SU-DHL-6 (cell line): ENCODE results near the gene GGT5.
"Not testable (repeated sequence)": the region's sequence is repeated elsewhere in the genome, so short reads cannot be mapped to it uniquely, and the experiment has no call there.

ENCODE experiments used
- H2AFZ ChIP-seq: fragments of 200-600 bp; sonication (generic); 2 replicates; pipeline ENCODE4 v1.6.1; 2014; ENCODE audit warnings: low read depth, mild to moderate bottlenecking, moderate library complexity, mixed read lengths, antibody characterized with exemption, low read length; ENCODE audit not compliant: severe bottlenecking
- H3F3A ChIP-seq: fragments of 200-600 bp; shearing (Covaris generic); 2 replicates; pipeline ENCODE4 v1.6.0; 2016; ENCODE audit warnings: antibody characterized with exemption, mild to moderate bottlenecking; ENCODE audit not compliant: insufficient read depth
- H3K27ac ChIP-seq: fragments of 200-600 bp; sonication (generic); 2 replicates; pipeline ENCODE4 v1.5.1; 2016; ENCODE audit warnings: low read depth, mild to moderate bottlenecking, low read length, moderate library complexity, mixed read lengths
- H3K27me3 ChIP-seq: fragments of 200-600 bp; sonication (generic), shearing (Covaris generic); 2 replicates; pipeline ENCODE4 v1.6.0; 2014; ENCODE audit warnings: mild to moderate bottlenecking, low read length
- H3K36me3 ChIP-seq: fragments of 200-600 bp; sonication (generic); 2 replicates; pipeline ENCODE4 v1.6.1; 2014; ENCODE audit warnings: mild to moderate bottlenecking, low read length, mixed read lengths
- H3K4me2 ChIP-seq: fragments of 300-600, 200-600 bp; shearing (Covaris generic), sonication (generic); 2 replicates; pipeline ENCODE4 v1.6.0; 2014; ENCODE audit warnings: low read length, low read depth, mild to moderate bottlenecking; ENCODE audit not compliant: poor library complexity, severe bottlenecking
- H3K4me3 ChIP-seq: fragments of 200-600 bp; sonication (generic); 2 replicates; pipeline ENCODE4 v1.5.1; 2014; ENCODE audit warnings: antibody characterized with exemption, low read length, mild to moderate bottlenecking, mixed read lengths; ENCODE audit not compliant: insufficient read depth, poor library complexity, severe bottlenecking
- H3K79me2 ChIP-seq: fragments of 200-600 bp; sonication (generic); 2 replicates; pipeline ENCODE4 v1.6.1; 2014; ENCODE audit warnings: mild to moderate bottlenecking, low read length, moderate library complexity; ENCODE audit not compliant: insufficient read depth
- H3K9ac ChIP-seq: fragments of 200-600 bp; sonication (generic); 2 replicates; pipeline ENCODE4 v1.7.0; 2014; ENCODE audit warnings: mild to moderate bottlenecking, low read length
- H3K9me2 ChIP-seq: fragments of 200-600 bp; sonication (generic); replicated peaks from 2 replicates; pipeline ENCODE4 v1.6.1; 2014; ENCODE audit warnings: low read length; ENCODE audit not compliant: insufficient read depth
- H3K9me3 ChIP-seq: fragments of 200-600 bp; sonication (generic); 2 replicates; pipeline ENCODE4 v1.6.1; 2014; ENCODE audit warnings: low read length, mixed read lengths; ENCODE audit not compliant: insufficient read depth
- H4K20me1 ChIP-seq: fragments of 200-600 bp; sonication (generic); 2 replicates; pipeline ENCODE4 v1.6.1; 2014; ENCODE audit warnings: low read depth, mild to moderate bottlenecking, antibody characterized with exemption, low read length, moderate library complexity, mixed read lengths
- EZH2phosphoT487 ChIP-seq: fragments of 200-600 bp; sonication (generic), shearing (Covaris generic); conservative IDR thresholded peaks from 2 replicates; pipeline ENCODE4 v1.6.1; 2018; ENCODE audit warnings: mild to moderate bottlenecking, antibody characterized with exemption, low read length, moderate library complexity, mixed read lengths
- TF ChIP-seq, protein P1 (sequence below): fragments of 200-600 bp; sonication (generic); IDR thresholded peaks from one replicate; pipeline ENCODE4 v1.5.1; 2017; ENCODE audit warnings: antibody characterized with exemption, mild to moderate bottlenecking, low read length, moderate library complexity; ENCODE audit not compliant: insufficient read depth, poor library complexity, severe bottlenecking

The GGT5 gene

GRCh38 chr22:24209016-24209415 lies 35.9 kb downstream of the GGT5 start:
- Histone ChIP-seq H3F3A (no peaks in the 10 kb centered on the region), H3K4me2 (no peak overlapping the region), H3K9me2 (no peaks in the 10 kb centered on the region), H3K79me2 (no peaks in the 10 kb centered on the region), H3K9me3 (no peaks in the 10 kb centered on the region), H4K20me1 (no peaks in the 10 kb centered on the region), H2AFZ (no peak overlapping the region), H3K36me3 (no peaks in the 10 kb centered on the region), H3K27ac (no peak overlapping the region), H3K9ac (no peak overlapping the region), H3K27me3 (0 out of 2 replicates have a peak, but pooled peaks cover 2% of the 10 kb centered on the region), H3K4me3 (no peak overlapping the region)
- TF ChIP-seq, protein P1, sequence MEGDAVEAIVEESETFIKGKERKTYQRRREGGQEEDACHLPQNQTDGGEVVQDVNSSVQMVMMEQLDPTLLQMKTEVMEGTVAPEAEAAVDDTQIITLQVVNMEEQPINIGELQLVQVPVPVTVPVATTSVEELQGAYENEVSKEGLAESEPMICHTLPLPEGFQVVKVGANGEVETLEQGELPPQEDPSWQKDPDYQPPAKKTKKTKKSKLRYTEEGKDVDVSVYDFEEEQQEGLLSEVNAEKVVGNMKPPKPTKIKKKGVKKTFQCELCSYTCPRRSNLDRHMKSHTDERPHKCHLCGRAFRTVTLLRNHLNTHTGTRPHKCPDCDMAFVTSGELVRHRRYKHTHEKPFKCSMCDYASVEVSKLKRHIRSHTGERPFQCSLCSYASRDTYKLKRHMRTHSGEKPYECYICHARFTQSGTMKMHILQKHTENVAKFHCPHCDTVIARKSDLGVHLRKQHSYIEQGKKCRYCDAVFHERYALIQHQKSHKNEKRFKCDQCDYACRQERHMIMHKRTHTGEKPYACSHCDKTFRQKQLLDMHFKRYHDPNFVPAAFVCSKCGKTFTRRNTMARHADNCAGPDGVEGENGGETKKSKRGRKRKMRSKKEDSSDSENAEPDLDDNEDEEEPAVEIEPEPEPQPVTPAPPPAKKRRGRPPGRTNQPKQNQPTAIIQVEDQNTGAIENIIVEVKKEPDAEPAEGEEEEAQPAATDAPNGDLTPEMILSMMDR, result no peak
- TF ChIP-seq EZH2phosphoT487, result no peak

DNA sequence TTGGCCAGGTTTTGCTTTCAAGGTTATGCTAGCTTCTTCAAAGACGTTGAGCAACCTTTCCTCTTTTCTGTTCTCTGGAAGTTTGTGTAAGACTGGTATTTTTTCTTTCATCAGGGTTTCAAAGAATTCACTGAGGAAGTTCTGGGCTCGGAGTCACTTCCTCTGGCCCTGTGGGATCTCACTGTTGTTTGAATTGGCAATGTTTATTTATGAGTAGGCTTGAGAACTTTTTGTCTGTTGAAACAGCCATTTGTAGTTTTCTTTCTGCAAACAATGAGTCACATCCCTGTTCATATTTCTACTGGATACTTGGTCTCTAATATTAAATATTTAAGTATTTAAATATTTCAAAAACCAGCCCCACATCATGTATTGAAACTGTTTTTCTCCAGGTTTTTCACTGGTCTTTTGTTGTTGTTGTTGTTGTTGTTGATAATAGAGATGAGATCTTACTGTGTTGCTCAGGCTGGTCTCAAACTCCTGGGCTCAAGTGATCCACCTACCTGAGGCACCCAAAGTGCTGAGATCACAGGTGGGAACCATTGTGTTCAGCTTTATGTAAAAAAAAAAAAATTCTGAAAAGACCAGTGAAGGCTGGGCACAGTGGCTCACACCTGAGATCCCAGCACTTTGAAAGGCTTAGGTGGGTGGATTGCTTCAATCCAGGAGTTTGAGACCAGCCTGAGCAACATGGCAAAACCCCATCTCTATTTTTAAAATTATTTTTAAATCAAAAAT lies 36.7 kb downstream of the GGT5 start:
- Histone ChIP-seq H3K4me3 (no peak overlapping the region), H3F3A (no peaks in the 10 kb centered on the region), H3K9me2 (no peaks in the 10 kb centered on the region), H3K9me3 (no peaks in the 10 kb centered on the region), H3K27ac (no peak overlapping the region), H3K9ac (no peak overlapping the region), H3K79me2 (no peaks in the 10 kb centered on the region), H3K27me3 (0 out of 2 replicates have a peak, but pooled peaks cover 2% of the 10 kb centered on the region), H3K36me3 (no peaks in the 10 kb centered on the region), H2AFZ (no peak overlapping the region), H4K20me1 (no peaks in the 10 kb centered on the region), H3K4me2 (no peak overlapping the region)
- TF ChIP-seq, protein P1, result no peak
- no peak for TF ChIP-seq EZH2phosphoT487

DNA sequence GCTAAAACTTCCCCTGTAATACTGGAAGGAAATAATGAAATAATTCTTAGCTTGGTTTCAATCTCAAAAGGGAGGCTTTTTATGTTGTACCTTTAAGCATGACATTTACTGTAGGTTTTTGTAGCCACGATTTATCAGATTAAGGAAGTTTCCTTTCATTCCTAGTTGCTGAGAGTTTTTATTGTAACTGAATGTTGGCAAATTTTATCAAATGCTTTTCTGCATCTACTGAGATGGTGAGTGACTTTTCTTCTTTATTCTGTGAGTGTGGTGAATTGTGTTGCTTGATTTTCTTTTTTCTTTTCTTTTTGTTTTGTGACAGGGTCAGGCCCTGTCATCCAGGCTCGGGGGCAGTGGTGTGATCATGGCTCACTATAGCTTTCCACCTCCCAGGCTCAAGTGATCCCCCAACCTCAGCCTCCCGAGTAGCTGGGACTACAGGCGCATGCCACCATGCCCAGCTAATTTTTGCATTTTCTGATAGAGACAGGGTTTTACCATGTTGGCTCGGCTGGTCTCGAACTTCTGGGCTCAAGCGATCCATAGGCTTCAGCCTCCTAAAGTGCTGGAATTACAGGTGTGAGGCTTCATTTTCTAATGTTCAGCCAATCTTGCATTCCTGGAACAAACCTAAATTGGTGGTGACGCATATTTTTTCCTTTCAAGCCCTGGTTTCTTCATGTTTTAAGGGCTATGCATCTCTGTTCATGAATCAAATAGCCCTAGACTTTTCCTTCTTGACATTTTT lies 37.4 kb downstream of the GGT5 start:
- Histone ChIP-seq H3K4me2 (no peak overlapping the region), H3K4me3 (no peak overlapping the region)

DNA sequence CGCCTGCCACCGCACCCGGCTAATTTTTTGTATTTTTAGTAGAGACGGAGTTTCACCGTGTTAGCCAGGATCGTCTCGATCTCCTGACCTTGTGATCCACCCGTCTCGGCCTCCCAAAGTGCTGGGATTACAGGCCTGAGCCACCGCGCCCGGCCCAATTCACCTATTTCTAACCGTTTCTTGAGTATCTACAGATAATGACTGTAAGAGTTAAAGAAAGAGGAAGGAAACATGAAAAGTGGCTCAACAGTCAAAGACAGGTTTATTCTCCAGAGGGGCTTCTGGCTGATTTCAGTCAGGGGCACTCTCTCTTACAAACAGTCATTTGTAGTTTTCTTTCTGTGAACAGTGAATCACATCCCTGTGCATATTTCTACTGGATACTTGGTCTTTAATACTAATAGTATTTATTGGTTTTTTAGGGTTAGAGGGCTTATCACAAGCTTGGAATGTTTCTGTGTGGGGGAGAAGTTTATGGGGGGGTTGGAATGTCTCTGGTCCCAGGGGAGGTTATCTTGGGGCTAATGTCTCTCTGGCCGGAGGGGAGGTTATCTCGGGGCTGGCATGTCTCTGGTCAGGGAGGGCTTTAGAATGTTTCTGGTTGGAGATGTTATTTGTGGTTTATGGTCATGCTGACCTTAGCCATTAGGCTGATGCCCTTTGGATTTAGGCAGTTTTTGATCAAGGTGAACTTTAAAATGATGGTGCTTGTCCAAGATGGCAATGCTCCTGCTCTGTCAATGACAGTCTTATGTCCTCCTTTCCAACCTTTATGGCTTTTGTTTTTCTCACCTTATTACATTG lies 38.2 kb downstream of the GGT5 start:
- H3K27me3 ChIP-seq, H4K20me1 ChIP-seq, H3K9ac ChIP-seq, H3K4me2 ChIP-seq, H3K4me3 ChIP-seq, H3K36me3 ChIP-seq, H3K9me2 ChIP-seq, H3K9me3 ChIP-seq, H3K79me2 ChIP-seq, H3K27ac ChIP-seq, H2AFZ ChIP-seq, H3F3A ChIP-seq: not testable (repeated sequence)

More for the DNA sequence above, 37.4 kb downstream of the GGT5 start:
- TF ChIP-seq, protein P1, result no peak
- TF ChIP-seq EZH2phosphoT487, result no peak
- no peak overlapping the region for H2AFZ ChIP-seq
- H3K9me3 ChIP-seq, result no peaks in the 10 kb centered on the region
- H3F3A ChIP-seq, result no peaks in the 10 kb centered on the region
- H4K20me1 ChIP-seq, result no peaks in the 10 kb centered on the region
- H3K27me3 ChIP-seq, result 0 out of 2 replicates have a peak, but pooled peaks cover 2% of the 10 kb centered on the region
- H3K36me3 ChIP-seq, result no peaks in the 10 kb centered on the region
- no peak overlapping the region for H3K27ac ChIP-seq
- H3K9me2 ChIP-seq, result no peaks in the 10 kb centered on the region
- H3K9ac ChIP-seq, result no peak overlapping the region
- H3K79me2 ChIP-seq, result no peaks in the 10 kb centered on the region
